ENCODE results near the gene FANCD2OS.
"Not testable (repeated sequence)": the region's sequence is repeated elsewhere in the genome, so short reads cannot be mapped to it uniquely, and the experiment has no call there.

FANCD2OS gene

DNA sequence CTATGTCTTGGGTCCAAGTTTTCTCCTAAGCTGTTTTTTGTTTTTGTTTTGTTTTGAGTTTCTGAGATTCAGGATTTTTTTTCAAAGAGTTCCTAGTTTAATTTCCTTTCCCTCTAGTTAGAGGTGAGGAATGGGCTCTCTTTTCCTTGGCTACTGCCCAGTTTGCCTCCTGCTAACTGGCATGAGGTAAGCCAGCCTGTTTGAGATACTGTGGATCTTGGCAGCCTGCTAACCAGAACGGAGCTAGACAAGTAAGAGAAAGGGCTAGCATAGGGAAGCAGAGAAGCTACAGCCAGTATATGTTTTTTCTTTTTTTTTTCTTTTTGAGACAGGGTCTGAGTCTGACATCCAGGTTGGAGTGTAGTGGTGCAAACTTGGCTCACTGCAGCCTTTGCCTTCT, 17.3 kb downstream of the FANCD2OS start:
- not testable (repeated sequence) for DNase-seq

DNA sequence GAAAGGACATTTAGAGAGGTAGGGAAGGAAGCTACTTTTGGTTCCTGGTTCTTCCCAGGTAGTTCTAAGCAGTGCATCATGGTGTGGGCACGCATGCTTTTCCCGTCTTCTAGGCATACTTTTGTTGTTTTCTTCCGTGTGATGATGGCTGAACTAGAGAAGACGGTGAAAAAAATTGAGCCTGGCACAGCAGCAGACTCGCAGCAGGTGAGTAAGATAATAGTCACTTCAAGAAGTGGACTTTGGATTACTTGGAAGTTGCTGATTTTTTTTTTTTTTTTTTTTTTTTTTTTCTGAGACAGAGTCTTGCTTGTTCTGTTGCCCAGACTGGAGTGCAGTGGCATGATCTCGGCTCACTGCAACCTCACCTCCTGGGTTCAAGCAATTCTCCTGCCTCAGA, 17.9 kb downstream of the FANCD2OS start:
- no peak for DNase-seq

DNA sequence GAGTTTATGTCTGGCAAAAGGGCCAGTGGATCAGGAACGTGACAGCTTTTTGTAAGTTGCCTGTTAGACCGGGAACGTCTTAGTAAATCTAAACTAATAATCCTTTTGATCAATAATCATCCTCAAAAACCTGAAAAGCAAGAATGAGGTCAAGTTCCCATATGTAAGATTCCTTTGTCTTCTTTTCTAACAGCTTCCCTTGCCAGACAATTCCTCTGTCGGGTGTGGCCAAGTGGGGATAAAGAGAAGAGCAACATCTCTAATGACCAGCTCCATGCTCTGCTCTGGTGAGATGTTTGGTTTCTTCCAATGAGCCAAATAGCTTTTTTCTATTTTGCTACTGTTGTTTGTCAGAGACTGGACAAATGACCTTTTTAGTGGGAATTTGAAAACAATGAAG, 19.8 kb downstream of the FANCD2OS start:
- no peak for DNase-seq

DNA sequence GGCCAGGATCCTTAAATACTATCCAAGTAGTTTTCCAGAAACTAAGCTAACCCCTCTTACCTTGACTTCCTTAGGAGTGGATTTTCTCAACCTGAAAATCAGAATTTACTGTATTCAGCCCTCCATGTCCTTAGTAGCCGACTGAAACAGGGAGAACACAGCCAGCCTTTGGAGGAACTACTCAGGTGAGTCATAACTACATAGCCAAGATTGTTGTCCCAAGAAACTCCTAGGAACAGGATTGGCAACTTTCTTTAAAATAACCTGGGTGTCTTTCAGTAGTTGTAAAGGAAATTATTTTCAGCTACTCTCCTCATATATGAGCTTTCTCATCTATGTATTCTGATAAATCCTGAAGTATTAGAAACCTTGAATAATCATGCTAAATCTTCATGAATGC, 22.3 kb downstream of the FANCD2OS start:
- no peak for DNase-seq

- DNase-seq = no peak
Observed at GRCh38 chr3:10081871-10082270, 26.2 kb downstream of the FANCD2OS start.

DNA sequence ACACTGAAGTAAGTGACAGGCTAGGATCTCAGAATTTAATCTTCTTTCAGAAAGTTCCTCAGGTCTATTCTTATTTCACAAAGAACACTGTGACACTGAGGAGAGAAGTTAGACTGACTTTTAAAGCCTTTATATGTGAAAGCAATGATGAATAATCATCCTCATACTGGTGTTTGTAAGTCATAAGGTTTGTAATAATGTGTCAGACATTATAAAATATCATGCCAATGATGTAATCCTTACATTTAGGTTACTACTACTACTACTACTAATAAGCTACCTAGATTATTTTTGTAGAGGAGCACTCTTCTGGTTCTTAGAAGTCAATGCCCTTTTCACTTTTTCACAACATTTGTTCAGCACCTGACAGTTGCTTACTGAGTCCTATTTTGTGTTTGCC, 33.4 kb downstream of the FANCD2OS start:
- DNase-seq = no peak

GRCh38 chr3:10070077-10070476, 38.0 kb downstream of the FANCD2OS start:
- not testable (repeated sequence) for DNase-seq

GRCh38 chr3:10055097-10055496, 53.0 kb downstream of the FANCD2OS start:
- DNase-seq = no peak

Data from inflammatory macrophage treated with lipopolysaccharide for 4 hours (primary cell).